Progenitor cell of endocrine pancreas (in vitro differentiated cells): Measurements from ENCODE around the gene SCN4B. TPM values are rescaled to one million over a fixed set of nuclear protein-coding genes. Genes with fewer than 3 reads are reported as not detected.

Experiments used
- DNase-seq: peaks from one replicate; pipeline ENCODE4 v3.0.0; 2021; ENCODE audit warnings: low spot score; ENCODE audit not compliant: unreplicated experiment
- H3K27ac Mint-ChIP-seq: 2 replicates; pipeline ENCODE4 v1.8.0; 2021; ENCODE audit warnings: mild to moderate bottlenecking, moderate library complexity, mixed read lengths
- H3K27me3 Mint-ChIP-seq: 2 replicates; pipeline ENCODE4 v1.8.0; 2021; ENCODE audit warnings: mixed read lengths
- H3K36me3 Mint-ChIP-seq: 2 replicates; pipeline ENCODE4 v1.8.0; 2022; ENCODE audit warnings: mixed read lengths; ENCODE audit not compliant: insufficient read depth
- H3K4me1 Mint-ChIP-seq: 2 replicates; pipeline ENCODE4 v1.8.0; 2021; ENCODE audit warnings: low read depth, mixed read lengths
- H3K4me3 Mint-ChIP-seq: 2 replicates; pipeline ENCODE4 v1.8.0; 2021; ENCODE audit warnings: low read depth, mild to moderate bottlenecking, moderate library complexity, mixed read lengths
- H3K9me3 Mint-ChIP-seq: 2 replicates; pipeline ENCODE4 v1.8.0; 2021; ENCODE audit warnings: low read depth, mixed read lengths
- total RNA-seq: library from RNA; stranded (reverse); gene quantifications from 2 replicates; pipeline ENCODE4 v1.2.1, GENCODE V29; 2021
- TF ChIP-seq, protein P1 (sequence below): fragments of 200-600 bp; sonication (generic); IDR thresholded peaks from one replicate; pipeline ENCODE4 v1.5.0; 2021; ENCODE audit warnings: antibody characterized with exemption, mild to moderate bottlenecking; ENCODE audit not compliant: unreplicated experiment

The SCN4B gene
- total RNA-seq, 1 donor from 2014 or later: not detected

DNA sequence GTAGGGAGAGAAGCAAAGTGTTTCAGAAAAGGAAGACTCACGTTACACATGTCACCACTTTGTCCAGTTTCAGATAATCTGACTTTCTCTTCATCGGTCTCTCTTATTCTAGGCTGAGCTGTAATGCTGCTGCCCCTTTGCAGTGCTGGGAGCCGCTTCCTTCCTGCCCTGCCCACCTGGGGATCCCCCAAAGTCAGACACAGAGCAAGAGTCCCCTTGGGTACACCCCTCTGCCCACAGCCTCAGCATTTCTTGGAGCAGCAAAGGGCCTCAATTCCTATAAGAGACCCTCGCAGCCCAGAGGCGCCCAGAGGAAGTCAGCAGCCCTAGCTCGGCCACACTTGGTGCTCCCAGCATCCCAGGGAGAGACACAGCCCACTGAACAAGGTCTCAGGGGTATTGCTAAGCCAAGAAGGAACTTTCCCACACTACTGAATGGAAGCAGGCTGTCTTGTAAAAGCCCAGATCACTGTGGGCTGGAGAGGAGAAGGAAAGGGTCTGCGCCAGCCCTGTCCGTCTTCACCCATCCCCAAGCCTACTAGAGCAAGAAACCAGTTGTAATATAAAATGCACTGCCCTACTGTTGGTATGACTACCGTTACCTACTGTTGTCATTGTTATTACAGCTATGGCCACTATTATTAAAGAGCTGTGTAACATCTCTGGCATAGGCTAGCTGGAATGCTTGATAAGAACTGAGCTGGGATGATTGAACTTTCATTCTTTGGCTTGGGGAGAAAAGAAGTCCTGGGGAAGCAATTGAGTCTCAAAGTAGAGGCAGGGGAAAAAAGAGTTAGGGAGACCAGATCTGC lies 34.6 kb downstream of the SCN4B start:
- TF ChIP-seq, protein P1, sequence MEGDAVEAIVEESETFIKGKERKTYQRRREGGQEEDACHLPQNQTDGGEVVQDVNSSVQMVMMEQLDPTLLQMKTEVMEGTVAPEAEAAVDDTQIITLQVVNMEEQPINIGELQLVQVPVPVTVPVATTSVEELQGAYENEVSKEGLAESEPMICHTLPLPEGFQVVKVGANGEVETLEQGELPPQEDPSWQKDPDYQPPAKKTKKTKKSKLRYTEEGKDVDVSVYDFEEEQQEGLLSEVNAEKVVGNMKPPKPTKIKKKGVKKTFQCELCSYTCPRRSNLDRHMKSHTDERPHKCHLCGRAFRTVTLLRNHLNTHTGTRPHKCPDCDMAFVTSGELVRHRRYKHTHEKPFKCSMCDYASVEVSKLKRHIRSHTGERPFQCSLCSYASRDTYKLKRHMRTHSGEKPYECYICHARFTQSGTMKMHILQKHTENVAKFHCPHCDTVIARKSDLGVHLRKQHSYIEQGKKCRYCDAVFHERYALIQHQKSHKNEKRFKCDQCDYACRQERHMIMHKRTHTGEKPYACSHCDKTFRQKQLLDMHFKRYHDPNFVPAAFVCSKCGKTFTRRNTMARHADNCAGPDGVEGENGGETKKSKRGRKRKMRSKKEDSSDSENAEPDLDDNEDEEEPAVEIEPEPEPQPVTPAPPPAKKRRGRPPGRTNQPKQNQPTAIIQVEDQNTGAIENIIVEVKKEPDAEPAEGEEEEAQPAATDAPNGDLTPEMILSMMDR: no peak
- Mint-ChIP-seq H3K27ac (no peak overlapping the region), H3K27me3 (peaks cover 16% of the 10 kb centered on the region), H3K4me1 (no peaks in the 10 kb centered on the region), H3K36me3 (peaks cover 1% of the 10 kb centered on the region), H3K4me3 (no peak overlapping the region), H3K9me3 (peaks cover 7% of the 10 kb centered on the region)
- DNase-seq: no peak

DNA sequence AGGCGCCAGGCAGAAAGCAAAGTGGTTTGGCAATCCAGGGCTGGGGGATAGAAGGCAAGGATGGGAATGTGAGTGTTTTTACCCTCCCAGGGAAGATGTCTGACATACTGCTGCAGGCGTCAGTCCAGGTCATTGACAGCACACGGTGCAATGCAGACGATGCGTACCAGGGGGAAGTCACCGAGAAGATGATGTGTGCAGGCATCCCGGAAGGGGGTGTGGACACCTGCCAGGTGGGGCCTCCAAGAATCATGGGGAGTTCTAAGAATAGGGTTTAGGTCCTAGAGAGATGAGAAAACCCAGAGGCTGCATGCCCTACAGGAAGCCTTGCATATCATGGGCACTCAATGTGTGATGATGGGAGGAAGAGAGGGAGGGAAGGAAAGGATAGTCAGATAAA lies 37.6 kb downstream of the SCN4B start:
- H3K4me3 Mint-ChIP-seq: no peak overlapping the region
- peaks cover 20% of the 10 kb centered on the region for H3K27me3 Mint-ChIP-seq
- H3K4me1 Mint-ChIP-seq: no peaks in the 10 kb centered on the region
- no peaks in the 10 kb centered on the region for H3K9me3 Mint-ChIP-seq
- H3K27ac Mint-ChIP-seq: no peak overlapping the region
- TF ChIP-seq, protein P1: no peak
- peaks cover 3% of the 10 kb centered on the region for H3K36me3 Mint-ChIP-seq
- no peak for DNase-seq

DNA sequence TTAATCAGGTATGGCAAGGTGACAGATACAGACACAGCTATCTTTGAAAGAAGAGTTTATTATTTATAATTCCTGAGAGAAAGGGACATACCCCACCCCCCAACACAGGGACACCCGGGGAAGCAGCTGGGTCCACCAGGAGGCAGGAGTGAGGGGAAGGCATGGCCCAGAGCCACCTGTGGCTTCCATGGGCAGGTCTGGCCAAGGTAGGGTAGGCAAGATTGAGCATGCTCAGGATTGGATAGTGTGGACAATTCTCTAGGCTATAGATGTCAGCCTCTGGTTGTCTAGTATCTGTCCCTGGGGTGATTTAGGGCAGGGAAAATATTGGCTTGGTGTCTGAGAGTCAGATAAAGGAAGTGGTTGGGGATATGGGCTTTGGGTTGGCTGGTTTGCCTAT lies 38.4 kb downstream of the SCN4B start:
- peaks cover 20% of the 10 kb centered on the region for H3K27me3 Mint-ChIP-seq
- TF ChIP-seq, protein P1: no peak
- no peak overlapping the region for H3K27ac Mint-ChIP-seq
- H3K36me3 Mint-ChIP-seq: peaks cover 2% of the 10 kb centered on the region
- no peaks in the 10 kb centered on the region for H3K4me1 Mint-ChIP-seq
- no peaks in the 10 kb centered on the region for H3K9me3 Mint-ChIP-seq
- no peak for DNase-seq
- no peak overlapping the region for H3K4me3 Mint-ChIP-seq

DNA sequence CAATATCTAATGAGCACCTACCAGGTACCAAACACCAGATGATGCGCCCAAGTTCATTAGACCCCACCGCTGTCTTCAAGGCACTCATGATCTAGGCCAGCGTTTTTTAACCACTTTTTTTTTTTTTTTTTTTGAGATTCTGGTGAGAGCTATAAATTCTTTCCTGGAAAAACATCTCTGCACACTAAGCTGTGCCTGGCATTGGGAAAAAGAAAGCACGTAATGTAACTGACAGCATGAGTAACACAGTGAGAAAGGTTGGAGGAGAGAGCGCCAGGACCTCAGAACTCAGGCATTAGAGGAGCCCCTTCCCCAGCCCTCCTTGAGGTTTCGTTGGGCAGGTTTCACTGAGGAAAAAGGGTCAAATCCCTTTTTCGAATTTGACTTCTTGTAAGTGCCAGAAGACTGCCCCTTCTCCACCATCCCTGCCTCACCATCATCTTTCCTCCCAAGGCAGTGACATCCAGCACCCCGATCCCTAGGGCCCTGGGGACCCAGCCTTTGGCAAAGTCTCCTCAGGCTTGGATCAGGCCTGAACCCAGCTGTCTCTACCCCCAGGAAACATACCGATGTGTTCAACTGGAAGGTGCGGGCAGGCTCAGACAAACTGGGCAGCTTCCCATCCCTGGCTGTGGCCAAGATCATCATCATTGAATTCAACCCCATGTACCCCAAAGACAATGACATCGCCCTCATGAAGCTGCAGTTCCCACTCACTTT lies 39.8 kb downstream of the SCN4B start:
- H3K27me3 Mint-ChIP-seq: peaks cover 17% of the 10 kb centered on the region
- H3K27ac Mint-ChIP-seq: no peak overlapping the region
- TF ChIP-seq, protein P1: no peak
- H3K4me1 Mint-ChIP-seq: no peaks in the 10 kb centered on the region
- peaks cover 2% of the 10 kb centered on the region for H3K36me3 Mint-ChIP-seq
- no peak for DNase-seq
- no peaks in the 10 kb centered on the region for H3K9me3 Mint-ChIP-seq
- H3K4me3 Mint-ChIP-seq: no peak overlapping the region

DNA sequence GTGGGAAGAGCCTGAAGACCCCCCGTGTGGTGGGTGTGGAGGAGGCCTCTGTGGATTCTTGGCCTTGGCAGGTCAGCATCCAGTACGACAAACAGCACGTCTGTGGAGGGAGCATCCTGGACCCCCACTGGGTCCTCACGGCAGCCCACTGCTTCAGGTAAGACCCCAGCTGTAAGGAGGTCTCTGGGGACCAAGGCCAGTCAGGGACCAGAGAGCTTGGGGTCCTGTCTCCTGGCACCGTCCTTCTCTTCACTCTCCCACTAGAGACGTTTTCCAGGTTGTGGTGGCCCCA lies 40.9 kb downstream of the SCN4B start:
- Mint-ChIP-seq H3K9me3 (no peaks in the 10 kb centered on the region), H3K36me3 (peaks cover 2% of the 10 kb centered on the region), H3K27ac (no peak overlapping the region), H3K4me1 (no peaks in the 10 kb centered on the region), H3K27me3 (peaks cover 15% of the 10 kb centered on the region), H3K4me3 (no peak overlapping the region)
- DNase-seq: no peak
- TF ChIP-seq, protein P1: no peak
